ENCODE results near the gene DEPP1. TPM values are rescaled to one million over a fixed set of nuclear protein-coding genes. Genes with fewer than 3 reads are reported as not detected.

DEPP1 gene
- total RNA-seq, 3 donors from 2014 or later: 14.8 to 19.0 (median 18.1) TPM

DNA sequence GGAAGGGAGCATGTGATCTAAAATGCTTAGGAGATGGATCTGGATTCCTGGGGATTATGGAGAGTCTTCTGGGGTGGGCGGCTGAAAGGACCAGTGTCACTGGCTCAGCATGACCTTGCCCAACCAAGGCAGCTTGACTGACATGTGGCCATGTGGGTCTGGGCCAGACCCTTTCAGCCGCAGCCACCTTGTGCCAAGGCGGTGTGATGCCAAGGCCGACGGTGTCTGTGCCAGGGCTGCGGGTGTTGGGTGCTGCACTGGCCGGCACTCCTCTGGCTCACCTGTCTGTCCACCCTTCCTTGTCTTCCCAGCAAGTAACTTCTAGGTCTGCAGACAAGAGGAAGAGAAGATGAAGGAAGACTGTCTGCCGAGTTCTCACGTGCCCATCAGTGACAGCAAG lies 8.8 kb downstream of the DEPP1 start:
- ATAC-seq: no peak
- H3K4me3 ChIP-seq: no peak overlapping the region
- intact Hi-C loops (cut with DNase I, micrococcal nuclease): no loop called here
- DNase-seq: no peak
- peaks cover 12% of the 10 kb centered on the region for H3K4me1 ChIP-seq (ENCODE audit: low read depth)
- no peaks in the 10 kb centered on the region for H3K9me3 ChIP-seq
- no peaks in the 10 kb centered on the region for H3K36me3 ChIP-seq (ENCODE audit: low read depth)
- TF ChIP-seq, protein P1, sequence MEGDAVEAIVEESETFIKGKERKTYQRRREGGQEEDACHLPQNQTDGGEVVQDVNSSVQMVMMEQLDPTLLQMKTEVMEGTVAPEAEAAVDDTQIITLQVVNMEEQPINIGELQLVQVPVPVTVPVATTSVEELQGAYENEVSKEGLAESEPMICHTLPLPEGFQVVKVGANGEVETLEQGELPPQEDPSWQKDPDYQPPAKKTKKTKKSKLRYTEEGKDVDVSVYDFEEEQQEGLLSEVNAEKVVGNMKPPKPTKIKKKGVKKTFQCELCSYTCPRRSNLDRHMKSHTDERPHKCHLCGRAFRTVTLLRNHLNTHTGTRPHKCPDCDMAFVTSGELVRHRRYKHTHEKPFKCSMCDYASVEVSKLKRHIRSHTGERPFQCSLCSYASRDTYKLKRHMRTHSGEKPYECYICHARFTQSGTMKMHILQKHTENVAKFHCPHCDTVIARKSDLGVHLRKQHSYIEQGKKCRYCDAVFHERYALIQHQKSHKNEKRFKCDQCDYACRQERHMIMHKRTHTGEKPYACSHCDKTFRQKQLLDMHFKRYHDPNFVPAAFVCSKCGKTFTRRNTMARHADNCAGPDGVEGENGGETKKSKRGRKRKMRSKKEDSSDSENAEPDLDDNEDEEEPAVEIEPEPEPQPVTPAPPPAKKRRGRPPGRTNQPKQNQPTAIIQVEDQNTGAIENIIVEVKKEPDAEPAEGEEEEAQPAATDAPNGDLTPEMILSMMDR (IDR thresholded peaks at IDR 0.05): no peak

DNA sequence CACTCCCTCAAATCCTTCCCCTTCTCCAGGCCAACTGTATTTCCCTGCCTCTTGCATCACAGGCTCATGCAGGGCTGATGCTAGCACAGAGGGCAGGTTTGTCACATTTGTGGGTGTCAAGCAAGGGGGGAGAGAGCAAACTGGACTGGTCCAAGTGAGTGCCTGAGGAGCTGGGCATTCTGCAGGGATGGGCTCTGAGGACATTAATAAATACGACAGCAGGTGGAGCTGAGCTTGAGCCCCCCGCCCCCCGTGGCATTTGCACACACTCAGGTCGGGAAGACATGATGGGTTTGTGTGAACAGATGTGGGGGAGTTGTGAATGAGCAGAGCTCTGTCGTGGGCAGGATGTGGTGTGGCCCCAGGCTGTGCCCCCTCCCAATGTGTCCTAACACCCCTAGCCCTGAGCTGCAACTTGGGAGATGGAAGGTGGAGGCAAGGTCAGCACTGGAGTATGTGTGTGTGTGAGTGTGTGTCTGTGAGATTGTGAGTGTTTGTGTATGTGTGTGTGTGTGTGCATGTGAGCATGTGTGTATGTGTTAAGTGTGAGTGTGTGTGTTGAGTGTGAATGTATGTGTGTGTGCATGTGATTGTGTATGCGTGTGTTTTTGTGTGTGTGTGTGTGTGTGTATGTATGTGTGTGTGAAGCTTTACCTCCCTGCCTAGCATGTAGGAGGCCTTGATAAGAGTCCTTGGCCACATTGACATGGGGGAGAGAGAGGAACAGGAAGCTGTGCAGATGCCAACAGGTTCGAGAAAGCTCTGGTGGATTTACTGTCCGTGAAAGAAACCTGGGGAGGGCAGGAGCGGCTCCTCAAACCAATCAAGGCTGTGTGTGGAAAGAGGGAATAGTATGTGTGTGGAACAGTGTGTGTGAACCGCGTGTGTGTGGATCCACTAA lies 9.9 kb downstream of the DEPP1 start:
- intact Hi-C loops (cut with DNase I, micrococcal nuclease): no loop called here
- peak; percentile 20 for ATAC-seq
- H3K4me1 ChIP-seq (ENCODE audit: low read depth): peaks cover 18% of the 10 kb centered on the region
- H3K4me3 ChIP-seq: no peak overlapping the region
- no peaks in the 10 kb centered on the region for H3K36me3 ChIP-seq (ENCODE audit: low read depth)
- TF ChIP-seq, protein P1 (IDR thresholded peaks at IDR 0.05): no peak
- no peaks in the 10 kb centered on the region for H3K9me3 ChIP-seq
- no peak for DNase-seq

DNA sequence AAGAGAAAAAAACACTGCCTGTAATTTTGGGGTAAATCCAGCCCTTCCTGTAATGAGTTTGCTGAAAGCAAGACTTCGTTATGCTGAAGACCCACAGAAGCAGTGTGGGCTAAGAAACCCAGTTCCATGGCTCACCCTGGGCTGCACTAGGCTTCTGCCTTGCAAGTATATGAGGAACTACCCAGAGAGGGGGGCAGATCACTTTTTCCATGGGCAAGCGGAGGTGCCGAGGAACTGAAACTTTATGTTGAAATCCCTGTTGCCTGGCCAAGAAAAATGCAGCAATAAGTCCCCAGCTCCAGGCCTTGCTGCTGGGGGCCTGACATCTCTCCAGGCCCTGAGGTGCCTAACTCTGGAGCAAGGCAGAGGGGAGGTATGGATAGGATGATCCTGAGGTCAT lies 10.5 kb downstream of the DEPP1 start:
- peak; percentile 29 for ATAC-seq
- intact Hi-C loops (cut with DNase I, micrococcal nuclease): no loop called here
- DNase-seq: no peak
- Histone ChIP-seq H3K4me3 (no peak overlapping the region), H3K9me3 (no peaks in the 10 kb centered on the region), H3K36me3 (ENCODE audit: low read depth) (no peaks in the 10 kb centered on the region), H3K4me1 (ENCODE audit: low read depth) (peaks cover 14% of the 10 kb centered on the region)
- TF ChIP-seq, protein P1 (IDR thresholded peaks at IDR 0.05): no peak

DNA sequence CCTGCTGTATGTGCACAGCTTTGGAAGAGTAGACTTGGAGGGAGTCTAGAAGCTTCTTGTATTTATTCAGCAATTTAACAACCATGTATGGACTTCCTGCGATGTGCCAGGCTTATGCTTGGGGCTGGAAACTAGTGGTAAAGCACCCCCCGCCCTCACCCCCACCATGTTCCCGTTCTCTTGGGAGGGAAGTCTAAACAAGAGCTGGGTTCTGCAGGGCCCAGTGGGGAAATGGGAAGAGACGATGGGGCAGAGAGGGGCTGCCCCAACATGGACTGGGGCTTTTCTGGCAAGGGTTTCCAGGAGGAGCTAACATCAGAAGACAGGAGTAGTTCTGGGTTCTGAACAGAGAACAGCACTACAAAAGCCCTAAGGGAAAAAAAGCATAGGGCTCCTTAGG lies 11.0 kb downstream of the DEPP1 start:
- intact Hi-C loops (cut with DNase I, micrococcal nuclease): no loop called here
- peaks cover 14% of the 10 kb centered on the region for H3K4me1 ChIP-seq (ENCODE audit: low read depth)
- no peak for DNase-seq
- no peaks in the 10 kb centered on the region for H3K36me3 ChIP-seq (ENCODE audit: low read depth)
- H3K9me3 ChIP-seq: no peaks in the 10 kb centered on the region
- no peak for ATAC-seq
- TF ChIP-seq, protein P1 (IDR thresholded peaks at IDR 0.05): no peak
- H3K4me3 ChIP-seq: no peak overlapping the region

DNA sequence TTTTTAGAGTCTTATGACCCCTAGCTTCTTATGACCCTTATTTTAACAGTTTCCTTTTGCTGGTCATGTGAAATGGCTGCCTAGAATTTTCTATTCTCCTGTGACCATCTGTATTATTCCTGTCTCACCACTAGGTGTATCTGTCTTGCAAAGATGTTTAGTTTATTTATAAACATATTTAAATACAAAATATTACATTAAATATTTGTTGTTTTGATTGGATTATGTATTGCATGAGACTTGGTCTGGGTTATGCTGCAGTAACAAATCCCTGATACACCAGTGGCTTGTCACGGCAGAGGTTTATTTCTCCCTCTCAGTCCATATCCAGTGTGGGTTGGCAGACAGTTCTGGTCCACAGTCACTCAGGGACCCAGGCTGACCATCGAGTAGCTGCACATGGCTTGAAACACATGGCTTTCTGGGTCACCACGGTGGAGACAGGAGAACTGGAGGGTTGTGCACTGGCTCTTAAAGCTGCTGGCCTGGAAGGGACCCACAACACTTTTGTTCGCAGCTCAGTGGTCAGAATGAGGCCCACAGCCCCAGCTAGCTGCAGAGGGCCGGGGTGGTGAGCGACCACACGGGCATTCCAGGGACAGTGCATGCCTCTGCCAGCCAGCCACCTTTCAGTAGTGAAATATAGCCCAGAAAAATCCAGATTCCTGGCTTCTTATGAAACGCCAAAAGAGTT lies 11.6 kb downstream of the DEPP1 start:
- TF ChIP-seq, protein P1 (IDR thresholded peaks at IDR 0.05): no peak
- Histone ChIP-seq H3K4me3 (no peak overlapping the region), H3K9me3 (no peaks in the 10 kb centered on the region), H3K4me1 (ENCODE audit: low read depth) (peaks cover 14% of the 10 kb centered on the region), H3K36me3 (ENCODE audit: low read depth) (no peaks in the 10 kb centered on the region)
- DNase-seq (no peak), ATAC-seq (no peak)
- intact Hi-C loops (cut with DNase I, micrococcal nuclease): no loop called here
